Measurements from ENCODE around the gene SHROOM2. TPM values are rescaled to one million over a fixed set of nuclear protein-coding genes. Genes with fewer than 3 reads are reported as not detected.

The SHROOM2 gene
- total RNA-seq, 1 donor from 2014 or later: 1.8 TPM

- no peak for TF ChIP-seq CTCF (IDR thresholded peaks at IDR 0.05; ENCODE audit: insufficient read depth, low read length, severe bottlenecking)
- Histone ChIP-seq H3K27me3 (ENCODE audit: control insufficient read depth, insufficient read depth, low read length) (no peaks in the 10 kb centered on the region), H3K36me3 (ENCODE audit: control insufficient read depth, insufficient read depth, low read length) (no peaks in the 10 kb centered on the region), H3K4me3 (ENCODE audit: low read depth, low read length) (no peak overlapping the region)
- FAIRE-seq (no peak), DNase-seq (ENCODE audit: low read depth) (no peak)
Measured at GRCh38 chrX:9845578-9845952, 59.3 kb downstream of the SHROOM2 start.

DNA sequence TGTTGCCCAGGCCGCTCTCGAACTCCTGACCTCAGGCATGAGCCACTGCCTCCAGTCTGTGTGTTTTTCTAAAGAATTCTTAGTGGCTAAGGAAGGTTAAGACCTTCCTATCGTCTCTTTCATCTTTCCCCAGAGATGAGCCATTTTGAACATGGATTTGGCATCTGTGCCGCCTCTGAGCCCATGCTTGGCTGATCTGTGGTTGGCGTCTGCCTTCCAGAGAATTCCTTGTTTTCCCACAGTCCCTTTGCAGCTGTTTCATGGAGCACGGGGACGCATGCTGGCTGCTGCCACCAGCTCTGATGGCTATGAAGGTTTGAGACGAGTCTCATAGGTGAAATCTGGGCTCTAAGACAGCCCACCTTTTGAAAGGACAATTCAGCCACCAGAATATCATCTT, 60.4 kb downstream of the SHROOM2 start:
- no peak for TF ChIP-seq CTCF (IDR thresholded peaks at IDR 0.05; ENCODE audit: insufficient read depth, low read length, severe bottlenecking)
- Histone ChIP-seq H3K4me3 (ENCODE audit: low read depth, low read length) (no peak overlapping the region), H3K27me3 (ENCODE audit: control insufficient read depth, insufficient read depth, low read length) (no peaks in the 10 kb centered on the region), H3K36me3 (ENCODE audit: control insufficient read depth, insufficient read depth, low read length) (no peaks in the 10 kb centered on the region)
- FAIRE-seq: no peak
- DNase-seq (ENCODE audit: low read depth): no peak

GRCh38 chrX:9847071-9847470, 60.8 kb downstream of the SHROOM2 start:
- DNase-seq (ENCODE audit: low read depth): peak; percentile 3

GRCh38 chrX:9848718-9849479, 62.7 kb downstream of the SHROOM2 start:
- no peak for DNase-seq (ENCODE audit: low read depth)
- H3K27me3 ChIP-seq (ENCODE audit: control insufficient read depth, insufficient read depth, low read length): no peaks in the 10 kb centered on the region
- TF ChIP-seq CTCF (IDR thresholded peaks at IDR 0.05; ENCODE audit: insufficient read depth, low read length, severe bottlenecking): no peak
- H3K36me3 ChIP-seq (ENCODE audit: control insufficient read depth, insufficient read depth, low read length): no peaks in the 10 kb centered on the region
- FAIRE-seq: peak; percentile 36
- no peak overlapping the region for H3K4me3 ChIP-seq (ENCODE audit: low read depth, low read length)

More at GRCh38 chrX:9847071-9847470, 60.8 kb downstream of the SHROOM2 start:
- TF ChIP-seq CTCF (IDR thresholded peaks at IDR 0.05; ENCODE audit: insufficient read depth, low read length, severe bottlenecking): no peak
- no peak for FAIRE-seq
- no peak overlapping the region for H3K4me3 ChIP-seq (ENCODE audit: low read depth, low read length)
- H3K36me3 ChIP-seq (ENCODE audit: control insufficient read depth, insufficient read depth, low read length): no peaks in the 10 kb centered on the region
- no peaks in the 10 kb centered on the region for H3K27me3 ChIP-seq (ENCODE audit: control insufficient read depth, insufficient read depth, low read length)

DNA sequence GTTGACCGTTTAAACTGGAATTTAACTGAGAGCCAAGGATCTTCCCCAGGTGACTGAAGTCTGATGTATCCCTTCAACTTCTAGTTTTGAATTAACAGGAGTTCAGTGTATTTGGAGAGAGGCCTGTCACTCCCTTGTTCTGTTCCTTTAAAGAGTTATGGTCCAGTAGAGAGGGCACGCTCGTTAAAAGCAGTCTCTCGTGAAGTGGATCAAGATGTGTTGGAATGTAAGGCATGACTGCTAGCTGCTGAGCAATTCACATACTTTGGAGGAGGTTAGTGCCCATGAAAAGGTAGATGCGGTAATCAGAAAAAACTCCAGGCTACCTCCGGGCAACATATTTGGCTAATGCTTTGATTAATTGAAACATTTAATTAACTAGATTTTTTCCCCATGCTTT, 65.7 kb downstream of the SHROOM2 start:
- DNase-seq (ENCODE audit: low read depth) (no peak), FAIRE-seq (no peak)
- no peak for TF ChIP-seq CTCF (IDR thresholded peaks at IDR 0.05; ENCODE audit: insufficient read depth, low read length, severe bottlenecking)
- no peaks in the 10 kb centered on the region for H3K36me3 ChIP-seq (ENCODE audit: control insufficient read depth, insufficient read depth, low read length)
- no peaks in the 10 kb centered on the region for H3K27me3 ChIP-seq (ENCODE audit: control insufficient read depth, insufficient read depth, low read length)
- H3K4me3 ChIP-seq (ENCODE audit: low read depth, low read length): no peak overlapping the region

GRCh38 chrX:9853307-9853706, 67.1 kb downstream of the SHROOM2 start:
- TF ChIP-seq CTCF (IDR thresholded peaks at IDR 0.05; ENCODE audit: insufficient read depth, low read length, severe bottlenecking): no peak

More at GRCh38 chrX:9853307-9853706, 67.1 kb downstream of the SHROOM2 start:
- no peaks in the 10 kb centered on the region for H3K36me3 ChIP-seq (ENCODE audit: control insufficient read depth, insufficient read depth, low read length)
- H3K4me3 ChIP-seq (ENCODE audit: low read depth, low read length): no peak overlapping the region
- H3K27me3 ChIP-seq (ENCODE audit: control insufficient read depth, insufficient read depth, low read length): no peaks in the 10 kb centered on the region
- FAIRE-seq: no peak
- DNase-seq (ENCODE audit: low read depth): no peak
